ENCODE data around the gene CALM3.

CALM3 gene

DNA sequence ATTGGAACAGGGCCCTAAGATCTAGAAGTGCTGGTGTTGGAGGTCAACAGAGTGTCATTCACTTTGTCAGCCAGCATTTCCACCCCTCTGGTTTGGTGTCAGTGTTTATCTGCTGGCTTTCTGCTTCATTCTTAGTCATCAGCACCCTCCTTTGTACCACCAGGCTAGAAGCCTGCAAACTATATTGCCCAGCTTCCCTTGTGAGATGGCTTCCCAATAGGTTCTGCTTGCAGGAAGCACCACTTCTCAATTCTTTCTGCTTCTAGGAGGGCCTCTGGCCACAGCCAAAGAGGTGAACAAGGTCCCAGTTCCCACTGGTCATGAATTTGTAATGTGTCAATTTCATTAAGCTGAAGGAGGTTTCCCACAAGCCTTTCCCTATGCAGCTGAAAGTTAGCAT, 36.4 kb upstream of the CALM3 start:
- DNase-seq (ENCODE audit: extremely low read depth, insufficient read length) = no peak
- H3K36me3 ChIP-seq (ENCODE audit: control insufficient read depth, insufficient read depth, low read length) = no peaks in the 10 kb centered on the region
- no peak overlapping the region for H3K4me3 ChIP-seq (replicated peaks; ENCODE audit: low read depth, low read length)
- TF ChIP-seq, protein P1, sequence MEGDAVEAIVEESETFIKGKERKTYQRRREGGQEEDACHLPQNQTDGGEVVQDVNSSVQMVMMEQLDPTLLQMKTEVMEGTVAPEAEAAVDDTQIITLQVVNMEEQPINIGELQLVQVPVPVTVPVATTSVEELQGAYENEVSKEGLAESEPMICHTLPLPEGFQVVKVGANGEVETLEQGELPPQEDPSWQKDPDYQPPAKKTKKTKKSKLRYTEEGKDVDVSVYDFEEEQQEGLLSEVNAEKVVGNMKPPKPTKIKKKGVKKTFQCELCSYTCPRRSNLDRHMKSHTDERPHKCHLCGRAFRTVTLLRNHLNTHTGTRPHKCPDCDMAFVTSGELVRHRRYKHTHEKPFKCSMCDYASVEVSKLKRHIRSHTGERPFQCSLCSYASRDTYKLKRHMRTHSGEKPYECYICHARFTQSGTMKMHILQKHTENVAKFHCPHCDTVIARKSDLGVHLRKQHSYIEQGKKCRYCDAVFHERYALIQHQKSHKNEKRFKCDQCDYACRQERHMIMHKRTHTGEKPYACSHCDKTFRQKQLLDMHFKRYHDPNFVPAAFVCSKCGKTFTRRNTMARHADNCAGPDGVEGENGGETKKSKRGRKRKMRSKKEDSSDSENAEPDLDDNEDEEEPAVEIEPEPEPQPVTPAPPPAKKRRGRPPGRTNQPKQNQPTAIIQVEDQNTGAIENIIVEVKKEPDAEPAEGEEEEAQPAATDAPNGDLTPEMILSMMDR (IDR thresholded peaks at IDR 0.05; ENCODE audit: insufficient read depth, low read length, poor library complexity, severe bottlenecking) = no peak
- no peaks in the 10 kb centered on the region for H3K27me3 ChIP-seq (replicated peaks; ENCODE audit: control insufficient read depth, insufficient read depth, low read length)

DNA sequence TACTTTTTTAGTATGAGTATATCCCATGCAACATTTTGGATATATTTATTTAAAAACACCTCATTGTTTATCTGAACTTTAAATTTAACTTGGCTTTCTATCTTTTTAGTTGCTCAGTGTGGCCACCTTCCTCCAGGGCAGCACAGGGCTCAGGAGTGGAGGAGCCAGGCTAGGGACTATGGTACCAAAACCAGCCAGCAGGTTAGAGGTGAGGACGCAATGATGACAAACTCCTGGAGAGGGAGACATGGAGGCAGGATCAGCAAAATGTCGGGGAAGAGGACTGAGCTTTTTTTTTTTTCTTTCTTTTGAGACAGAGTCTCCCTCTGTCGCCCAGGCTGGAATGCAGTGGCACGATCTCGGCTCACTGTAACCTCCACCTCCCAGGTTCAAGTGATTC, 29.6 kb upstream of the CALM3 start:
- Histone ChIP-seq H3K36me3 (ENCODE audit: control insufficient read depth, insufficient read depth, low read length) (no peaks in the 10 kb centered on the region), H3K4me3 (replicated peaks; ENCODE audit: low read depth, low read length) (no peak overlapping the region), H3K27me3 (replicated peaks; ENCODE audit: control insufficient read depth, insufficient read depth, low read length) (no peaks in the 10 kb centered on the region)
- TF ChIP-seq, protein P1 (IDR thresholded peaks at IDR 0.05; ENCODE audit: insufficient read depth, low read length, poor library complexity, severe bottlenecking) = no peak
- DNase-seq (ENCODE audit: extremely low read depth, insufficient read length) = no peak

DNA sequence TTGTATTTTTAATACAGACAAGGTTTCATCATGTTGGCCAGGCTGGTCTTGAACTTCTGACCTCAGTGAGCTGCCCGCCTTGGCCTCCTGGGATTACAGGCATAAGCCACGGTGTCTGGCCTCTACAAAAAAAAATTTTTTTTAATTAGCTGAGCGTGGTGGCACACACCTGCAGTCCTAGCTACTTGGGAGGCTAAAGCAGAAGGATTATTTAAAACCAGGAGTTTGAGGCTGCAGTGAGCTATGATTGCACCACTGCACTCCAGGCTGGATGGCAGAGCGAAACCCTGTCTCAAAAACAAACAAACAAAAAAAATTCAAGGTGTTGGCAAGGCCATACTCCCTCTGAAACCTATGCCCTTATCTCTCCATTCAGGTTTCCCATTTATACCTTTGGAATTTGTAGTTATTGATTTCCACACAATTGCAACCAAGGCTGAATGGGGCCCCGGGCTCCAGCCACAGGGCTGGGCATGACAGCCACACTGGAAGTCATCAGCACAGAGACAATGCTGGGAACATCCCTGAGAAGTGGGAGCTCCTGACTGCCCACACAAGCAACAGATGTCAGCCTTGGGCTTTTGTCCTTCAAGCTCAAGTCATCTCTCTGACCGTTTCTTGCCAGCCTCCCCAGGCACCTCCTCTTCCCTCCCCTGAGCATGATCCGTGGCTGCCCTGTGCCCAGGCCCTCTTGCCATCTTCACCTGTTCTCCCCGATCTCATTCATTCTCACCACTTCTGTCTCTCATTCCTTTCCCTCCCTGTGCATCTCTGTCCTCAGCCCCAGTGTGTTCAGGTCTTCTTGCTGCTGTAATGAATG, 27.2 kb upstream of the CALM3 start:
- TF ChIP-seq, protein P1 (IDR thresholded peaks at IDR 0.05; ENCODE audit: insufficient read depth, low read length, poor library complexity, severe bottlenecking) = no peak
- no peak for DNase-seq (ENCODE audit: extremely low read depth, insufficient read length)

DNA sequence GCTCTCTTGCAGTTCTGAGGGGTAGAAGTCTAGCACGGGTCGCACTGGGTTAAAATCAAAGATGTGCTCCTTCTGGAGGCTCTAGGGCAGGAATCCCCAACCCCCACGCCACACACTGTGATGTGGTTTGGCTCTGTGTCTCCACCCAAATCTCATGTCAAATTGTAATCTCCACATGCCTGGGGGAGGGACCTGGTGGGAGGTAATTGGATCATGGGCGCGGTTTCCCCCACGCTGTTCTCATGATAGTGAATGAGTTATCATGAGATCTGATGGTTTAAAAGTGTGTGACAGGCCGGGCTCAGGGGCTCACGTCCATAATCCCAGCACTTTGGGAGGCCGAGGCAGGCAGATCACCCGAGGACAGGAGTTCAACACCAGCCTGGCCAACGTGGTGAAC, 26.6 kb upstream of the CALM3 start:
- Histone ChIP-seq H3K4me3 (replicated peaks; ENCODE audit: low read depth, low read length) (no peak overlapping the region), H3K36me3 (ENCODE audit: control insufficient read depth, insufficient read depth, low read length) (no peaks in the 10 kb centered on the region), H3K27me3 (replicated peaks; ENCODE audit: control insufficient read depth, insufficient read depth, low read length) (no peaks in the 10 kb centered on the region)
- no peak for DNase-seq (ENCODE audit: extremely low read depth, insufficient read length)
- TF ChIP-seq, protein P1 (IDR thresholded peaks at IDR 0.05; ENCODE audit: insufficient read depth, low read length, poor library complexity, severe bottlenecking) = no peak

More for the DNA sequence above, 27.2 kb upstream of the CALM3 start:
- H3K4me3 ChIP-seq (replicated peaks; ENCODE audit: low read depth, low read length) = no peak overlapping the region
- H3K27me3 ChIP-seq (replicated peaks; ENCODE audit: control insufficient read depth, insufficient read depth, low read length) = no peaks in the 10 kb centered on the region
- no peaks in the 10 kb centered on the region for H3K36me3 ChIP-seq (ENCODE audit: control insufficient read depth, insufficient read depth, low read length)

DNA sequence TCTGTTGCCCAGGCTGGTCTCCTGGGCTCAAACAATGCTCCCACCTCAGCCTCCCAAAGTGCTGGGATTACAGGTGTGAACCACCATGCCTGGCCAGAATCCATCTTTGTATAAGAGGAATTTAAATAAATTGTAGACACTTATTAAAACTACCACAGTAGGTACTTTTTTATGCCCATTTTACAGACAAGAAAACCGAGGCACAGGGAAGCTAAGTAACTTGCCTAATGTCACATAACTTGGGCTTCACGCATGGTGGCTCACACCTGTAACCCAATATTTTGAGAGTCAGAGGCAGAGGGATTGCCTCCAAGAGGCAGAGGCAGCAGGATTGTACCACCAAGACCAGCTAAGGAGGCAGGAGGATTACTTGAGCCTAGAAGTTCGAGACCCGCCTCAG, 22.7 kb upstream of the CALM3 start:
- DNase-seq (ENCODE audit: extremely low read depth, insufficient read length) = no peak
- H3K36me3 ChIP-seq (ENCODE audit: control insufficient read depth, insufficient read depth, low read length) = no peaks in the 10 kb centered on the region
- TF ChIP-seq, protein P1 (IDR thresholded peaks at IDR 0.05; ENCODE audit: insufficient read depth, low read length, poor library complexity, severe bottlenecking) = no peak
- H3K27me3 ChIP-seq (replicated peaks; ENCODE audit: control insufficient read depth, insufficient read depth, low read length) = no peaks in the 10 kb centered on the region
- no peak overlapping the region for H3K4me3 ChIP-seq (replicated peaks; ENCODE audit: low read depth, low read length)
